GM12878 (cell line): Measurements from ENCODE around the gene KRT33A. TPM values are rescaled to one million over a fixed set of nuclear protein-coding genes. Genes with fewer than 3 reads are reported as not detected.

Source experiments
- ATAC-seq: fragments of 200-7000 bp; cut with Tn5 transposase; 3 replicates; pipeline ENCODE4 v1.9.1; 2020; ENCODE audit warnings: mild to moderate bottlenecking, moderate library complexity
- BruUV-seq: library from RNA; stranded (reverse); fragments of 400-500 nt; replicated peaks from 2 replicates; lab custom pipeline; 2021; lab: Mats Ljungman, UMichigan
- CTCF ChIA-PET: fragments of 300-600 bp; sonication (Branson Sonifier 250); formaldehyde crosslinking; extraction: SDS; loops from one replicate; lab custom pipeline; 2021; ENCODE audit warnings: inconsistent platforms; lab: Yijun Ruan, JAX
- POLR2A ChIA-PET: fragments of 350-600 bp; formaldehyde crosslinking; extraction: SDS; loops from one replicate; lab custom pipeline; 2021; ENCODE audit warnings: inconsistent platforms; lab: Charles Lee
- RAD21 ChIA-PET: fragments of 300-600 bp; sonication (Branson Sonifier 250); formaldehyde crosslinking; loops from one replicate; lab custom pipeline; 2023; ENCODE audit warnings: antibody characterized with exemption; ENCODE audit not compliant: unreplicated experiment; lab: Charles Lee
- SMC1A ChIA-PET: fragments of 300-600 bp; sonication (Branson Sonifier 250); formaldehyde crosslinking; loops from one replicate; lab custom pipeline; 2023; ENCODE audit not compliant: unreplicated experiment, uncharacterized antibody; lab: Charles Lee
- DNase-seq: peaks from one replicate; pipeline ENCODE4 v3.0.0-alpha.2; 2011; ENCODE audit warnings: low read depth, low spot score
- FAIRE-seq: peaks from 3 replicates; lab custom pipeline; 2011; peaks lifted over from hg19 to GRCh38; lab: Jason Lieb, UNC
- H2AFZ ChIP-seq: 2 replicates; pipeline ENCODE4 v1.6.0; 2011; ENCODE audit warnings: low read depth, low read length, control low read depth; ENCODE audit not compliant: control insufficient read depth
- H3K27ac ChIP-seq: 2 replicates; pipeline ENCODE4 v1.5.1; 2011; ENCODE audit warnings: control low read depth; ENCODE audit not compliant: control insufficient read depth, insufficient read depth
- H3K27me3 ChIP-seq, 2 experiments: replicated peaks in 1 of 2; 2 replicates each; pipeline versions ENCODE4 v1.6.0 to v1.6.1; 2011; ENCODE audit warnings: low read length in 1 of 2; ENCODE audit not compliant: control insufficient read depth in 2 of 2, insufficient read depth in 2 of 2
- H3K36me3 ChIP-seq, 2 experiments: 2 replicates each; pipeline ENCODE4 v1.5.1; 2011; ENCODE audit warnings: low read length in 1 of 2; ENCODE audit not compliant: control insufficient read depth in 2 of 2, insufficient read depth in 2 of 2
- H3K4me1 ChIP-seq: 2 replicates; pipeline ENCODE4 v1.6.1; 2011; ENCODE audit warnings: mild to moderate bottlenecking, low read length, moderate library complexity, mixed read lengths; ENCODE audit not compliant: control insufficient read depth, insufficient read depth
- H3K4me2 ChIP-seq: 2 replicates; pipeline ENCODE4 v1.6.0; 2011; ENCODE audit warnings: control low read depth; ENCODE audit not compliant: control insufficient read depth, insufficient read depth
- H3K4me3 ChIP-seq: fragments of 200-600 bp; sonication (generic); 2 replicates; pipeline ENCODE4 v1.5.1; 2016
- H3K79me2 ChIP-seq: 2 replicates; pipeline ENCODE4 v1.6.0; 2011; ENCODE audit warnings: low read length; ENCODE audit not compliant: control insufficient read depth, insufficient read depth
- H3K9ac ChIP-seq: 2 replicates; pipeline ENCODE4 v1.8.0; 2011; ENCODE audit warnings: low read length, control low read depth, mixed read lengths; ENCODE audit not compliant: control insufficient read depth, insufficient read depth
- H3K9me3 ChIP-seq: replicated peaks from 3 replicates; pipeline ENCODE4 v1.5.1; 2011; ENCODE audit warnings: mild to moderate bottlenecking, low read length; ENCODE audit not compliant: control insufficient read depth, insufficient read depth
- H4K20me1 ChIP-seq: 2 replicates; pipeline ENCODE4 v1.6.0; 2011; ENCODE audit not compliant: control insufficient read depth, insufficient read depth
- BHLHE40 ChIP-seq, 2 experiments: fragments of 450-650 bp in 1 of 2; IDR thresholded peaks; 2 replicates each; pipeline ENCODE4 v1.6.1; 2011 to 2017; ENCODE audit warnings: low read depth in 2 of 2, borderline replicate concordance in 1 of 2, improper control_type of control experiment in 1 of 2, low read length in 1 of 2, mild to moderate bottlenecking in 1 of 2
- BRCA1 ChIP-seq: IDR thresholded peaks from 2 replicates; pipeline ENCODE4 v1.6.1; 2011; ENCODE audit warnings: low read depth, low read length, improper control_type of control experiment
- EED ChIP-seq: sonication (generic); IDR thresholded peaks from 2 replicates; pipeline ENCODE4 v1.6.1; 2016; ENCODE audit warnings: antibody characterized with exemption, low read depth
- GATAD2B ChIP-seq: fragments of 450-650 bp; conservative IDR thresholded peaks from 2 replicates; pipeline ENCODE4 v1.6.1; 2017; ENCODE audit warnings: low read depth, mild to moderate bottlenecking, moderate library complexity
- NR2C1 ChIP-seq: fragments of 450-650 bp; IDR thresholded peaks from 2 replicates; pipeline ENCODE4 v1.6.1; 2017; ENCODE audit warnings: antibody characterized with exemption, mild to moderate bottlenecking, moderate library complexity
- POLR2A ChIP-seq: IDR thresholded peaks from 2 replicates; pipeline ENCODE4 v1.6.1; 2011; ENCODE audit warnings: low read depth, mild to moderate bottlenecking, low read length
- RUNX3 ChIP-seq: IDR thresholded peaks from 2 replicates; pipeline ENCODE4 v1.6.1; 2012; ENCODE audit warnings: low read length, inconsistent platforms
- ZNF217 ChIP-seq: fragments of 450-650 bp; IDR thresholded peaks from 2 replicates; pipeline ENCODE4 v1.6.1; 2017; ENCODE audit warnings: antibody characterized with exemption, mild to moderate bottlenecking
- WGBS: methylation state at CpG from one replicate; pipeline ENCODE4 v1.1.6; 2016; ENCODE audit warnings: low lambda C conversion rate; ENCODE audit not compliant: insufficient replicate concordance, insufficient coverage; ENCODE audit errors: missing lambda C conversion rate; 5-methylcytosine and 5-hydroxymethylcytosine counted together
- in situ Hi-C: fragments of 300-500 bp; cut with MboI; formaldehyde crosslinking; loops from 9 replicates; pipeline ENCODE4 v1.14.3; 2018; ENCODE audit warnings: mixed read lengths
- intact Hi-C: fragments of 100-400 bp; cut with micrococcal nuclease; formaldehyde crosslinking; loops from one replicate; pipeline ENCODE4 v1.14.2; 2022; ENCODE audit not compliant: unreplicated experiment
- polyA plus RNA-seq, 11 experiments: library from polyadenylated mRNA; depleted of rRNA in 4 of 11; unstranded in 6 of 11; stranded (reverse) in 5 of 11; fragments of >200 nt; fragmentation: Nextera tagmentation in 4 of 11; fragmentation: Illumina TruSeq in 1 of 11; extraction: Ambion mirVana in 4 of 11; extraction: Trizol in 1 of 11; gene quantifications; 1 replicate in 1 of 11; 2 replicates in 10 of 11; pipeline versions ENCODE4 v1.2.1 to v1.2.3, GENCODE V29; 2011 to 2016; ENCODE audit warnings: inconsistent platforms in 2 of 11, missing spikeins in 2 of 11, low read depth in 1 of 11
- total RNA-seq, 4 experiments: library from RNA; depleted of rRNA in 3 of 4; stranded (reverse); fragments of >200 nt in 3 of 4; fragmentation: Illumina TruSeq in 1 of 4; extraction: Trizol in 1 of 4; gene quantifications; 2 replicates each; pipeline versions ENCODE4 v1.2.1 to v1.2.3, GENCODE V29; 2013 to 2021
- TF ChIP-seq, protein P1 (sequence below): IDR thresholded peaks from 2 replicates; pipeline ENCODE4 v1.6.1; 2012; ENCODE audit warnings: mild to moderate bottlenecking, low read depth, low read length
- TF ChIP-seq, protein P2 (sequence below): fragments of 450-650 bp; formaldehyde crosslinking; IDR thresholded peaks from 2 replicates; pipeline ENCODE4 v1.4.0; 2022; ENCODE audit warnings: mild to moderate bottlenecking, moderate library complexity
- TF ChIP-seq, protein P3 (sequence below): fragments of 450-650 bp; IDR thresholded peaks from 2 replicates; pipeline ENCODE4 v1.6.1; 2016; ENCODE audit warnings: mild to moderate bottlenecking, moderate library complexity, borderline replicate concordance
- TF ChIP-seq, protein P4 (sequence below): fragments of 450-650 bp; IDR thresholded peaks from 2 replicates; pipeline ENCODE4 v1.6.1; 2017; ENCODE audit warnings: low read depth, mild to moderate bottlenecking, moderate library complexity

The KRT33A gene
- total and polyA plus RNA-seq, 10 of the 15 experiments (the other 5 are each of a cell fraction or from before 2014, with no cell fraction given): not detected

DNA sequence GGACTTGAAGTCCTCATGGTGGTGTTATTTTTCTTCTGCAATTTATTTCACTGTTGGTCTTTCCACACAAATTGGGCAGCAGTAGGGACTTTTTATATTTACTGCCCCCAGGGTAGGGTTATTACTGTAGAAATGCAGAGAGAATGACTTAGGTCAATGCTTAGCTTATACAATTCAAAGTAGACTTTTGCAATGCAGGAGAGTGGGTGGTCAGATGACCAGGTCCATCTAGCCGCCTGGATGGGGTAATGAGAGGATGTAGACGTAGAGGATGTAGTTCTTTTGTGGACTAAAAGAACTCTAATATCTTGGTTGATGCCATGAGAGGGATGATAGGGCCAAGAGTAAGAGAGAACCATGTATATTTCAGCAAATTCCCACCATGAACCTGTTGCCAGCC, 32.4 kb downstream of the KRT33A start:
- no peaks in the 10 kb centered on the region; the same call in 2 of the 3 replicates for H3K9me3 ChIP-seq
- intact Hi-C loops: no loop called here
- POLR2A ChIA-PET: interaction anchor here (0.6 kb wide), 1 partner anchor 460 kb away, joined by 3 read pairs; no protein-coding TSS in a partner anchor
- TF ChIP-seq, protein P1, sequence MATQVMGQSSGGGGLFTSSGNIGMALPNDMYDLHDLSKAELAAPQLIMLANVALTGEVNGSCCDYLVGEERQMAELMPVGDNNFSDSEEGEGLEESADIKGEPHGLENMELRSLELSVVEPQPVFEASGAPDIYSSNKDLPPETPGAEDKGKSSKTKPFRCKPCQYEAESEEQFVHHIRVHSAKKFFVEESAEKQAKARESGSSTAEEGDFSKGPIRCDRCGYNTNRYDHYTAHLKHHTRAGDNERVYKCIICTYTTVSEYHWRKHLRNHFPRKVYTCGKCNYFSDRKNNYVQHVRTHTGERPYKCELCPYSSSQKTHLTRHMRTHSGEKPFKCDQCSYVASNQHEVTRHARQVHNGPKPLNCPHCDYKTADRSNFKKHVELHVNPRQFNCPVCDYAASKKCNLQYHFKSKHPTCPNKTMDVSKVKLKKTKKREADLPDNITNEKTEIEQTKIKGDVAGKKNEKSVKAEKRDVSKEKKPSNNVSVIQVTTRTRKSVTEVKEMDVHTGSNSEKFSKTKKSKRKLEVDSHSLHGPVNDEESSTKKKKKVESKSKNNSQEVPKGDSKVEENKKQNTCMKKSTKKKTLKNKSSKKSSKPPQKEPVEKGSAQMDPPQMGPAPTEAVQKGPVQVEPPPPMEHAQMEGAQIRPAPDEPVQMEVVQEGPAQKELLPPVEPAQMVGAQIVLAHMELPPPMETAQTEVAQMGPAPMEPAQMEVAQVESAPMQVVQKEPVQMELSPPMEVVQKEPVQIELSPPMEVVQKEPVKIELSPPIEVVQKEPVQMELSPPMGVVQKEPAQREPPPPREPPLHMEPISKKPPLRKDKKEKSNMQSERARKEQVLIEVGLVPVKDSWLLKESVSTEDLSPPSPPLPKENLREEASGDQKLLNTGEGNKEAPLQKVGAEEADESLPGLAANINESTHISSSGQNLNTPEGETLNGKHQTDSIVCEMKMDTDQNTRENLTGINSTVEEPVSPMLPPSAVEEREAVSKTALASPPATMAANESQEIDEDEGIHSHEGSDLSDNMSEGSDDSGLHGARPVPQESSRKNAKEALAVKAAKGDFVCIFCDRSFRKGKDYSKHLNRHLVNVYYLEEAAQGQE: no peak
- TF ChIP-seq, protein P2, sequence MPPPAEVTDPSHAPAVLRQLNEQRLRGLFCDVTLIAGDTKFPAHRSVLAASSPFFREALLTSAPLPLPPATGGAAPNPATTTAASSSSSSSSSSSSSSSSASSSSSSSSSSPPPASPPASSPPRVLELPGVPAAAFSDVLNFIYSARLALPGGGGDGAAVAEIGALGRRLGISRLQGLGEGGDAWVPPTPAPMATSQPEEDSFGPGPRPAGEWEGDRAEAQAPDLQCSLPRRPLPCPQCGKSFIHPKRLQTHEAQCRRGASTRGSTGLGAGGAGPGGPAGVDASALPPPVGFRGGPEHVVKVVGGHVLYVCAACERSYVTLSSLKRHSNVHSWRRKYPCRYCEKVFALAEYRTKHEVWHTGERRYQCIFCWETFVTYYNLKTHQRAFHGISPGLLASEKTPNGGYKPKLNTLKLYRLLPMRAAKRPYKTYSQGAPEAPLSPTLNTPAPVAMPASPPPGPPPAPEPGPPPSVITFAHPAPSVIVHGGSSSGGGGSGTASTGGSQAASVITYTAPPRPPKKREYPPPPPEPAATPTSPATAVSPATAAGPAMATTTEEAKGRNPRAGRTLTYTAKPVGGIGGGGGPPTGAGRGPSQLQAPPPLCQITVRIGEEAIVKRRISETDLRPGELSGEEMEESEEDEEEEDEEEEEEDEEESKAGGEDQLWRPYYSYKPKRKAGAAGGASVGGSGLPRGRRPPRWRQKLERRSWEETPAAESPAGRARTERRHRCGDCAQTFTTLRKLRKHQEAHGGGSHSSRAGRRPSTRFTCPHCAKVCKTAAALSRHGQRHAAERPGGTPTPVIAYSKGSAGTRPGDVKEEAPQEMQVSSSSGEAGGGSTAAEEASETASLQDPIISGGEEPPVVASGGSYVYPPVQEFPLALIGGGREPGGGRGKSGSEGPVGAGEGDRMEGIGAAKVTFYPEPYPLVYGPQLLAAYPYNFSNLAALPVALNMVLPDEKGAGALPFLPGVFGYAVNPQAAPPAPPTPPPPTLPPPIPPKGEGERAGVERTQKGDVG (CRISPR knock-in tag): no peak
- no peak for TF ChIP-seq BHLHE40 (IDR thresholded peaks at IDR 0.05; ENCODE audit: borderline replicate concordance in 1 of 2, low read depth in 2 of 2, low read length in 1 of 2)
- TF ChIP-seq, protein P3, sequence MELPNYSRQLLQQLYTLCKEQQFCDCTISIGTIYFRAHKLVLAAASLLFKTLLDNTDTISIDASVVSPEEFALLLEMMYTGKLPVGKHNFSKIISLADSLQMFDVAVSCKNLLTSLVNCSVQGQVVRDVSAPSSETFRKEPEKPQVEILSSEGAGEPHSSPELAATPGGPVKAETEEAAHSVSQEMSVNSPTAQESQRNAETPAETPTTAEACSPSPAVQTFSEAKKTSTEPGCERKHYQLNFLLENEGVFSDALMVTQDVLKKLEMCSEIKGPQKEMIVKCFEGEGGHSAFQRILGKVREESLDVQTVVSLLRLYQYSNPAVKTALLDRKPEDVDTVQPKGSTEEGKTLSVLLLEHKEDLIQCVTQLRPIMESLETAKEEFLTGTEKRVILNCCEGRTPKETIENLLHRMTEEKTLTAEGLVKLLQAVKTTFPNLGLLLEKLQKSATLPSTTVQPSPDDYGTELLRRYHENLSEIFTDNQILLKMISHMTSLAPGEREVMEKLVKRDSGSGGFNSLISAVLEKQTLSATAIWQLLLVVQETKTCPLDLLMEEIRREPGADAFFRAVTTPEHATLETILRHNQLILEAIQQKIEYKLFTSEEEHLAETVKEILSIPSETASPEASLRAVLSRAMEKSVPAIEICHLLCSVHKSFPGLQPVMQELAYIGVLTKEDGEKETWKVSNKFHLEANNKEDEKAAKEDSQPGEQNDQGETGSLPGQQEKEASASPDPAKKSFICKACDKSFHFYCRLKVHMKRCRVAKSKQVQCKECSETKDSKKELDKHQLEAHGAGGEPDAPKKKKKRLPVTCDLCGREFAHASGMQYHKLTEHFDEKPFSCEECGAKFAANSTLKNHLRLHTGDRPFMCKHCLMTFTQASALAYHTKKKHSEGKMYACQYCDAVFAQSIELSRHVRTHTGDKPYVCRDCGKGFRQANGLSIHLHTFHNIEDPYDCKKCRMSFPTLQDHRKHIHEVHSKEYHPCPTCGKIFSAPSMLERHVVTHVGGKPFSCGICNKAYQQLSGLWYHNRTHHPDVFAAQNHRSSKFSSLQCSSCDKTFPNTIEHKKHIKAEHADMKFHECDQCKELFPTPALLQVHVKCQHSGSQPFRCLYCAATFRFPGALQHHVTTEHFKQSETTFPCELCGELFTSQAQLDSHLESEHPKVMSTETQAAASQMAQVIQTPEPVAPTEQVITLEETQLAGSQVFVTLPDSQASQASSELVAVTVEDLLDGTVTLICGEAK: no peak
- no peak for TF ChIP-seq RUNX3
- no peak for TF ChIP-seq GATAD2B
- TF ChIP-seq BRCA1: no peak
- TF ChIP-seq, protein P4, sequence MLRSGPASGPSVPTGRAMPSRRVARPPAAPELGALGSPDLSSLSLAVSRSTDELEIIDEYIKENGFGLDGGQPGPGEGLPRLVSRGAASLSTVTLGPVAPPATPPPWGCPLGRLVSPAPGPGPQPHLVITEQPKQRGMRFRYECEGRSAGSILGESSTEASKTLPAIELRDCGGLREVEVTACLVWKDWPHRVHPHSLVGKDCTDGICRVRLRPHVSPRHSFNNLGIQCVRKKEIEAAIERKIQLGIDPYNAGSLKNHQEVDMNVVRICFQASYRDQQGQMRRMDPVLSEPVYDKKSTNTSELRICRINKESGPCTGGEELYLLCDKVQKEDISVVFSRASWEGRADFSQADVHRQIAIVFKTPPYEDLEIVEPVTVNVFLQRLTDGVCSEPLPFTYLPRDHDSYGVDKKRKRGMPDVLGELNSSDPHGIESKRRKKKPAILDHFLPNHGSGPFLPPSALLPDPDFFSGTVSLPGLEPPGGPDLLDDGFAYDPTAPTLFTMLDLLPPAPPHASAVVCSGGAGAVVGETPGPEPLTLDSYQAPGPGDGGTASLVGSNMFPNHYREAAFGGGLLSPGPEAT: no peak
- TF ChIP-seq POLR2A: no peak
- TF ChIP-seq ZNF217: no peak
- TF ChIP-seq EED: no peak
- TF ChIP-seq NR2C1: no peak

More for the DNA sequence above, 32.4 kb downstream of the KRT33A start:
- DNase-seq (no peak), ATAC-seq (no peak), FAIRE-seq (no peak)
- no peaks in the 10 kb centered on the region for H3K79me2 ChIP-seq
- H3K9ac ChIP-seq: no peak overlapping the region
- BruUV-seq: no TSS peak
- no peak overlapping the region for H3K4me2 ChIP-seq
- SMC1A ChIA-PET: no interaction called here
- WGBS: 0% methylated on average over 2 of the region's 2 CpGs
- H3K4me3 ChIP-seq: no peak overlapping the region
- H2AFZ ChIP-seq: no peak overlapping the region
- no peaks in the 10 kb centered on the region for H4K20me1 ChIP-seq
- in situ Hi-C loops: no loop called here
- no peak overlapping the region for H3K27ac ChIP-seq
- H3K4me1 ChIP-seq: no peaks in the 10 kb centered on the region
- H3K27me3 ChIP-seq: no peaks in the 10 kb centered on the region
- CTCF ChIA-PET: no interaction called here
- H3K36me3 ChIP-seq: no peaks in the 10 kb centered on the region
- RAD21 ChIA-PET: no interaction called here
